Ishikawa (cell line): ENCODE data around the gene CNTN4.

Experiments used
- CREB1 ChIP-seq: IDR thresholded peaks from 2 replicates; pipeline ENCODE4 v1.6.1; 2012; ENCODE audit warnings: low read depth
- EP300 ChIP-seq: IDR thresholded peaks from 2 replicates; pipeline ENCODE4 v1.6.1; 2012; ENCODE audit warnings: borderline replicate concordance
- MAX ChIP-seq: IDR thresholded peaks from 2 replicates; pipeline ENCODE4 v1.6.1; 2012
- RAD21 ChIP-seq: IDR thresholded peaks from 2 replicates; pipeline ENCODE4 v1.6.1; 2012; ENCODE audit warnings: low read depth
- TAF1 ChIP-seq: IDR thresholded peaks from 2 replicates; pipeline ENCODE4 v1.6.1; 2012; ENCODE audit warnings: low read depth, mild to moderate bottlenecking
- TCF12 ChIP-seq: IDR thresholded peaks from 2 replicates; pipeline ENCODE4 v1.6.1; 2012; ENCODE audit warnings: low read depth
- YY1 ChIP-seq: IDR thresholded peaks from 2 replicates; pipeline ENCODE4 v1.6.1; 2012; ENCODE audit warnings: low read depth
- ZBTB7A ChIP-seq: IDR thresholded peaks from 2 replicates; pipeline ENCODE4 v1.6.1; 2012; ENCODE audit warnings: low read depth

- TF ChIP-seq YY1 (no peak), TCF12 (no peak), MAX (no peak), EP300 (no peak), RAD21 (no peak), TAF1 (no peak), ZBTB7A (no peak), CREB1 (no peak)
Measured at GRCh38 chr3:2082871-2083480, 15.7 kb upstream of the CNTN4 start.
